ENCODE data around the gene EFCC1.

The EFCC1 gene

GRCh38 chr3:128995737-128996136 lies 5.4 kb upstream of the EFCC1 start:
- no peak for DNase-seq

GRCh38 chr3:128996200-128996599 lies 4.9 kb upstream of the EFCC1 start:
- no peak for DNase-seq

GRCh38 chr3:128996726-128997125 lies 4.4 kb upstream of the EFCC1 start:
- DNase-seq = no peak

- no peak for DNase-seq
These were observed 3.5 kb upstream of the EFCC1 start for GRCh38 chr3:128997486-128998133.

GRCh38 chr3:128998561-128998960 lies 2.5 kb upstream of the EFCC1 start:
- no peak for DNase-seq

- no peak for DNase-seq
These were observed 2.0 kb upstream of the EFCC1 start for GRCh38 chr3:128999102-128999501.

GRCh38 chr3:129000742-129001100 lies 383 bp upstream of the EFCC1 start:
- DNase-seq = no peak

GRCh38 chr3:129001806-129002572 lies 885 bp downstream of the EFCC1 start:
- no peak for DNase-seq

GRCh38 chr3:129002573-129003569 lies 1.8 kb downstream of the EFCC1 start:
- DNase-seq = no peak

GRCh38 chr3:129003578-129004112 lies 2.5 kb downstream of the EFCC1 start:
- DNase-seq = no peak

GRCh38 chr3:129004639-129005295 lies 3.7 kb downstream of the EFCC1 start:
- no peak for DNase-seq

GRCh38 chr3:129005526-129006303 lies 4.6 kb downstream of the EFCC1 start:
- no peak for DNase-seq

- no peak for DNase-seq
These were observed 5.8 kb downstream of the EFCC1 start for GRCh38 chr3:129006864-129007263.

- no peak for DNase-seq
These were observed 6.7 kb downstream of the EFCC1 start for GRCh38 chr3:129007792-129008191.

GRCh38 chr3:129009266-129009665 lies 8.2 kb downstream of the EFCC1 start:
- no peak for DNase-seq

- no peak for DNase-seq
These were observed 9.3 kb downstream of the EFCC1 start for GRCh38 chr3:129010310-129010956.

- DNase-seq = no peak
These were observed 12.4 kb downstream of the EFCC1 start for GRCh38 chr3:129013491-129013891.

- no peak for DNase-seq
These were observed 13.0 kb downstream of the EFCC1 start for GRCh38 chr3:129014148-129014547.

- no peak for DNase-seq
These were observed 13.8 kb downstream of the EFCC1 start for GRCh38 chr3:129014793-129015345.

GRCh38 chr3:129015388-129016105 lies 14.4 kb downstream of the EFCC1 start:
- DNase-seq = peak; percentile 63
